NT2/D1 (cell line): ENCODE measurements around the gene MEMO1.

Source experiments
- SUZ12 ChIP-seq: IDR thresholded peaks from 2 replicates; pipeline ENCODE4 v1.6.1; 2011; ENCODE audit not compliant: insufficient read length, insufficient read depth; ENCODE audit errors: extremely low read depth
- YY1 ChIP-seq: IDR thresholded peaks from 2 replicates; pipeline ENCODE4 v1.6.1; 2011; ENCODE audit not compliant: insufficient read length, insufficient read depth
- ZNF274 ChIP-seq: IDR thresholded peaks from 2 replicates; pipeline ENCODE4 v1.6.1; 2011; ENCODE audit warnings: mild to moderate bottlenecking, low read depth, low read length

GRCh38 chr2:31956312-31956711 lies 54.5 kb downstream of the MEMO1 start:
- no peak for TF ChIP-seq ZNF274
- TF ChIP-seq YY1, result no peak
- no peak for TF ChIP-seq SUZ12
